Non-pigmented ciliary epithelial cell (primary cell): Measurements from ENCODE around the gene SPTLC2.
"Not testable (repeated sequence)": the region's sequence is repeated elsewhere in the genome, so short reads cannot be mapped to it uniquely, and the experiment has no call there.

ENCODE experiments used
- DNase-seq: peaks from one replicate; pipeline ENCODE4 v3.0.0-alpha.2; 2010; ENCODE audit warnings: low read depth

The SPTLC2 gene

GRCh38 chr14:77588411-77589025 is 27.9 kb downstream of the SPTLC2 start:
- not testable (repeated sequence) for DNase-seq

GRCh38 chr14:77585385-77585784 is 31.1 kb downstream of the SPTLC2 start:
- no peak for DNase-seq

GRCh38 chr14:77584809-77585208 is 31.6 kb downstream of the SPTLC2 start:
- DNase-seq, result no peak

GRCh38 chr14:77583657-77584056 is 32.8 kb downstream of the SPTLC2 start:
- no peak for DNase-seq

- no peak for DNase-seq
These were observed 33.9 kb downstream of the SPTLC2 start for GRCh38 chr14:77582511-77582910.

- peak; percentile 45 for DNase-seq
These were observed 35.4 kb downstream of the SPTLC2 start for GRCh38 chr14:77580964-77581505.

- no peak for DNase-seq
These were observed 36.0 kb downstream of the SPTLC2 start for GRCh38 chr14:77580477-77580876.

GRCh38 chr14:77579780-77580179 is 36.7 kb downstream of the SPTLC2 start:
- no peak for DNase-seq

- no peak for DNase-seq
These were observed 37.4 kb downstream of the SPTLC2 start for GRCh38 chr14:77579065-77579464.

- DNase-seq, result no peak
These were observed 41.9 kb downstream of the SPTLC2 start for GRCh38 chr14:77574446-77575115.

- no peak for DNase-seq
These were observed 42.5 kb downstream of the SPTLC2 start for GRCh38 chr14:77573964-77574363.

- no peak for DNase-seq
These were observed 45.6 kb downstream of the SPTLC2 start for GRCh38 chr14:77570706-77571268.

GRCh38 chr14:77565994-77566305 is 50.5 kb downstream of the SPTLC2 start:
- no peak for DNase-seq

- no peak for DNase-seq
These were observed 51.0 kb downstream of the SPTLC2 start for GRCh38 chr14:77565289-77565993.

- DNase-seq, result peak; percentile 77
These were observed 53.8 kb downstream of the SPTLC2 start for GRCh38 chr14:77562681-77563080.

- no peak for DNase-seq
These were observed 54.6 kb downstream of the SPTLC2 start for GRCh38 chr14:77561881-77562280.

- no peak for DNase-seq
These were observed 57.1 kb downstream of the SPTLC2 start for GRCh38 chr14:77559381-77559780.

- DNase-seq, result no peak
These were observed 59.0 kb downstream of the SPTLC2 start for GRCh38 chr14:77557391-77557790.

- no peak for DNase-seq
These were observed 59.5 kb downstream of the SPTLC2 start for GRCh38 chr14:77556946-77557345.

- no peak for DNase-seq
These were observed 61.4 kb downstream of the SPTLC2 start for GRCh38 chr14:77554816-77555599.

- no peak for DNase-seq
These were observed 62.2 kb downstream of the SPTLC2 start for GRCh38 chr14:77554207-77554606.

GRCh38 chr14:77549451-77549850 is 67.0 kb downstream of the SPTLC2 start:
- no peak for DNase-seq
